KMS-11 (cell line): ENCODE results near the gene POLD1.

ENCODE experiments used
- H2AFZ ChIP-seq: fragments of 200-600 bp; sonication (generic); 2 replicates; pipeline ENCODE4 v1.6.1; 2016; ENCODE audit warnings: antibody characterized with exemption, mixed run types, low read depth
- H3K27ac ChIP-seq: fragments of 200-600 bp; sonication (generic); 2 replicates; pipeline ENCODE4 v1.6.1; 2016; ENCODE audit warnings: mild to moderate bottlenecking, mixed run types
- H3K27me3 ChIP-seq: fragments of 200-600 bp; sonication (generic); 2 replicates; pipeline ENCODE4 v1.6.1; 2017; ENCODE audit warnings: mild to moderate bottlenecking, low read depth, mixed run types, moderate library complexity; ENCODE audit not compliant: insufficient read depth
- H3K36me3 ChIP-seq: fragments of 200-600 bp; sonication (generic); 2 replicates; pipeline ENCODE4 v1.6.1; 2017; ENCODE audit warnings: mild to moderate bottlenecking, mixed run types; ENCODE audit not compliant: insufficient read depth
- H3K4me1 ChIP-seq: fragments of 200-600 bp; sonication (generic); 2 replicates; pipeline ENCODE4 v1.6.1; 2016; ENCODE audit warnings: mild to moderate bottlenecking, low read depth, mixed run types; ENCODE audit not compliant: poor library complexity, severe bottlenecking
- H3K4me2 ChIP-seq: fragments of 200-600 bp; sonication (generic); 2 replicates; pipeline ENCODE4 v1.7.0; 2016; ENCODE audit warnings: mild to moderate bottlenecking, mixed run types
- H3K4me3 ChIP-seq: fragments of 200-600 bp; sonication (generic); IDR thresholded peaks from 2 replicates; pipeline ENCODE4 v1.6.1; 2017; ENCODE audit warnings: low read depth, low read length, mixed read lengths; ENCODE audit not compliant: insufficient read depth
- H3K79me2 ChIP-seq: fragments of 200-600 bp; sonication (generic); 2 replicates; pipeline ENCODE4 v1.6.1; 2016; ENCODE audit warnings: low read depth, mixed run types; ENCODE audit not compliant: insufficient read depth
- H3K9ac ChIP-seq: fragments of 200-600 bp; sonication (generic); 2 replicates; pipeline ENCODE4 v1.6.1; 2016; ENCODE audit warnings: mild to moderate bottlenecking, mixed run types
- H4K20me1 ChIP-seq: fragments of 200-600 bp; sonication (generic); 2 replicates; pipeline ENCODE4 v1.6.1; 2016; ENCODE audit warnings: mild to moderate bottlenecking, mixed run types; ENCODE audit not compliant: insufficient read depth
- TF ChIP-seq, protein P1 (sequence below): fragments of 200-600 bp; sonication (generic); conservative IDR thresholded peaks from 2 replicates; pipeline ENCODE4 v1.6.1; 2017; ENCODE audit warnings: low read depth, mild to moderate bottlenecking, antibody characterized with exemption, low read length, moderate library complexity, mixed read lengths

The POLD1 gene

DNA sequence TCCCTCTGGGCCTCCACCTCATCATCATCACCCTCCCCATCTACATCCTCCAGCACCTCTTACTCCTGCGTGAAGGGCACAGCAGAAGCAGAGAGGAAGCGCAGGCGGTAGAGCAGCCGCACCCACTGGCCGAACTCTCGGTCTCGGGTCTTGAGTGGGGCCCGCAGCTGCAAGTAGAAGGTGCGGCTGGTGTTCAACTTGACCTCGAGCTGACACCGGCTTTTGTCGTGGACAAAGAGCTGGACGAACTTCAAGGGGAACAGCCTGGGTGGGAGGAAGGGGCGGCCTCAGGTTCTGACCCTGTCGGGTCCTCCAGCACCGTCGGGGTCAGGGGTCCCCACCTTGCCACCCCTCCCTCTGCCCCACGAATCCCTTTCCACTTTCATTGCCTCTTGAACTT, 83.4 kb downstream of the POLD1 start:
- Histone ChIP-seq H3K79me2 (no peaks in the 10 kb centered on the region), H3K9ac (no peak overlapping the region), H3K27me3 (peaks cover 59% of the 10 kb centered on the region), H3K4me2 (no peak overlapping the region), H3K4me1 (no peaks in the 10 kb centered on the region), H2AFZ (no peak overlapping the region), H4K20me1 (no peaks in the 10 kb centered on the region), H3K4me3 (no peak overlapping the region), H3K27ac (no peak overlapping the region), H3K36me3 (no peaks in the 10 kb centered on the region)
- TF ChIP-seq, protein P1, sequence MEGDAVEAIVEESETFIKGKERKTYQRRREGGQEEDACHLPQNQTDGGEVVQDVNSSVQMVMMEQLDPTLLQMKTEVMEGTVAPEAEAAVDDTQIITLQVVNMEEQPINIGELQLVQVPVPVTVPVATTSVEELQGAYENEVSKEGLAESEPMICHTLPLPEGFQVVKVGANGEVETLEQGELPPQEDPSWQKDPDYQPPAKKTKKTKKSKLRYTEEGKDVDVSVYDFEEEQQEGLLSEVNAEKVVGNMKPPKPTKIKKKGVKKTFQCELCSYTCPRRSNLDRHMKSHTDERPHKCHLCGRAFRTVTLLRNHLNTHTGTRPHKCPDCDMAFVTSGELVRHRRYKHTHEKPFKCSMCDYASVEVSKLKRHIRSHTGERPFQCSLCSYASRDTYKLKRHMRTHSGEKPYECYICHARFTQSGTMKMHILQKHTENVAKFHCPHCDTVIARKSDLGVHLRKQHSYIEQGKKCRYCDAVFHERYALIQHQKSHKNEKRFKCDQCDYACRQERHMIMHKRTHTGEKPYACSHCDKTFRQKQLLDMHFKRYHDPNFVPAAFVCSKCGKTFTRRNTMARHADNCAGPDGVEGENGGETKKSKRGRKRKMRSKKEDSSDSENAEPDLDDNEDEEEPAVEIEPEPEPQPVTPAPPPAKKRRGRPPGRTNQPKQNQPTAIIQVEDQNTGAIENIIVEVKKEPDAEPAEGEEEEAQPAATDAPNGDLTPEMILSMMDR, result no peak
